HCT116 (cell line): Measurements from ENCODE around the gene BMERB1. TPM values are rescaled to one million over a fixed set of nuclear protein-coding genes. Genes with fewer than 3 reads are reported as not detected.

ENCODE experiments used
- ATAC-seq: fragments of 200-7000 bp; cut with Tn5 transposase; 2 replicates; pipeline ENCODE4 v1.9.1; 2020; ENCODE audit warnings: mild to moderate bottlenecking, moderate library complexity
- BruUV-seq: library from RNA; stranded (reverse); fragments of 400-500 nt; replicated peaks from 2 replicates; lab custom pipeline; 2021; lab: Mats Ljungman, UMichigan
- CTCF ChIA-PET: fragments of 300-600 bp; sonication (Branson Sonifier 250); formaldehyde crosslinking; loops from one replicate; lab custom pipeline; 2021; ENCODE audit warnings: antibody characterized with exemption; lab: Charles Lee
- POLR2A ChIA-PET: fragments of 300-600, 350-600 bp; sonication (Branson Sonifier 250); formaldehyde crosslinking; loops from one replicate; lab custom pipeline; 2021; ENCODE audit warnings: antibody characterized with exemption; lab: Charles Lee
- RAD21 ChIA-PET, 2 experiments: fragments of 300-600 bp; sonication (Branson Sonifier 250); formaldehyde crosslinking; loops; one replicate each; lab custom pipeline; 2023; ENCODE audit warnings: low total read pairs in 2 of 2; ENCODE audit not compliant: uncharacterized antibody in 2 of 2, unreplicated experiment in 2 of 2, low non-redundant PET in 1 of 2; lab: Charles Lee
- DNase-seq: peaks from one replicate; pipeline ENCODE4 v3.0.0-alpha.2; 2010; ENCODE audit warnings: low read depth, low spot score
- H2AFZ ChIP-seq: fragments of 200-600 bp; shearing (Covaris generic), sonication (generic); 2 replicates; pipeline ENCODE4 v1.6.1; 2017; ENCODE audit warnings: low read depth, mixed run types, mixed read lengths, antibody characterized with exemption, low read length; ENCODE audit not compliant: poor library complexity, severe bottlenecking
- H3K27ac ChIP-seq: 2 replicates; pipeline ENCODE4 v1.5.1; 2012; ENCODE audit warnings: low read depth, low read length
- H3K27me3 ChIP-seq: fragments of 200-600 bp; sonication (generic); 2 replicates; pipeline ENCODE4 v1.6.1; 2016; ENCODE audit warnings: mixed run types, low read length, mixed read lengths; ENCODE audit not compliant: insufficient read depth
- H3K36me3 ChIP-seq, 2 experiments: fragments of 200-500 bp in 1 of 2; fragments of 200-600 bp in 1 of 2; sonication (Bioruptor generic) in 1 of 2; sonication (generic) in 1 of 2; 2 replicates each; pipeline versions ENCODE4 v1.5.1 to v1.6.1; 2014 to 2016; ENCODE audit warnings: low read length in 2 of 2, inconsistent platforms in 1 of 2, mixed read lengths in 1 of 2, mixed run types in 1 of 2; ENCODE audit not compliant: insufficient read depth in 2 of 2, control insufficient read depth in 1 of 2
- H3K4me1 ChIP-seq, 2 experiments: fragments of 200-600 bp in 1 of 2; sonication (generic) in 1 of 2; 2 replicates each; pipeline versions ENCODE4 v1.5.1 to v1.6.1; 2012 to 2017; ENCODE audit warnings: low read length in 2 of 2, inconsistent platforms in 1 of 2, mild to moderate bottlenecking in 1 of 2, mixed read lengths in 1 of 2, mixed run types in 1 of 2, moderate library complexity in 1 of 2; ENCODE audit not compliant: insufficient read depth in 2 of 2, control insufficient read depth in 1 of 2
- H3K4me2 ChIP-seq: fragments of 200-600 bp; sonication (generic); 2 replicates; pipeline ENCODE4 v1.6.1; 2017; ENCODE audit warnings: mixed run types, low read length, mixed read lengths
- H3K4me3 ChIP-seq, 2 experiments: fragments of 200-600 bp in 1 of 2; sonication (generic) in 1 of 2; replicated peaks in 1 of 2; 2 replicates each; pipeline ENCODE4 v1.5.1; 2011 to 2016; ENCODE audit warnings: low read length in 2 of 2, control low read depth in 1 of 2, low read depth in 1 of 2, mild to moderate bottlenecking in 1 of 2, mixed read lengths in 1 of 2, mixed run types in 1 of 2
- H3K79me2 ChIP-seq: fragments of 200-600 bp; sonication (generic); 2 replicates; pipeline ENCODE4 v1.6.1; 2017; ENCODE audit warnings: mild to moderate bottlenecking, mixed run types, low read length, moderate library complexity, mixed read lengths; ENCODE audit not compliant: insufficient read depth
- H3K9ac ChIP-seq: fragments of 200-600 bp; sonication (generic); 2 replicates; pipeline ENCODE4 v1.6.1; 2016; ENCODE audit warnings: low read length, mixed read lengths
- H3K9me2 ChIP-seq: fragments of 200-600 bp; sonication (generic), shearing (Covaris generic); 2 replicates; pipeline ENCODE4 v1.6.1; 2017; ENCODE audit warnings: mixed run types, mild to moderate bottlenecking, moderate library complexity; ENCODE audit not compliant: insufficient read depth
- H3K9me3 ChIP-seq, 2 experiments: fragments of 200-500 bp in 1 of 2; fragments of 200-600 bp in 1 of 2; sonication (Bioruptor generic) in 1 of 2; sonication (generic) in 1 of 2; 2 replicates each; pipeline ENCODE4 v1.6.1; 2014 to 2017; ENCODE audit warnings: low read length in 2 of 2, mixed read lengths in 2 of 2, inconsistent platforms in 1 of 2, low read depth in 1 of 2, mild to moderate bottlenecking in 1 of 2, mixed run types in 1 of 2, moderate library complexity in 1 of 2; ENCODE audit not compliant: control insufficient read depth in 1 of 2, insufficient read depth in 1 of 2
- H4K20me1 ChIP-seq: fragments of 200-600 bp; sonication (generic), shearing (Covaris generic); 2 replicates; pipeline ENCODE4 v1.6.1; 2017; ENCODE audit warnings: mixed run types, mild to moderate bottlenecking, moderate library complexity; ENCODE audit not compliant: insufficient read depth
- CBX3 ChIP-seq: IDR thresholded peaks from 2 replicates; pipeline ENCODE4 v1.6.1; 2012; ENCODE audit warnings: low read depth
- CEBPB ChIP-seq: IDR thresholded peaks from 2 replicates; pipeline ENCODE4 v1.6.1; 2012; ENCODE audit warnings: low read depth
- EGR1 ChIP-seq: IDR thresholded peaks from 2 replicates; pipeline ENCODE4 v1.6.1; 2012; ENCODE audit warnings: low read depth
- EZH2phosphoT487 ChIP-seq: fragments of 200-600 bp; IDR thresholded peaks from 2 replicates; pipeline ENCODE4 v1.6.1; 2018; ENCODE audit warnings: antibody characterized with exemption, borderline replicate concordance
- RAD21 ChIP-seq: IDR thresholded peaks from 2 replicates; pipeline ENCODE4 v1.6.1; 2012; ENCODE audit warnings: low read depth, mild to moderate bottlenecking
- intact Hi-C: fragments of 100-400 bp; cut with micrococcal nuclease; formaldehyde crosslinking; loops from 2 replicates; pipeline ENCODE4 v1.10.0; 2022
- total RNA-seq: library from RNA; stranded (reverse); gene quantifications from one replicate; pipeline ENCODE4 v1.2.1, GENCODE V29; 2021; ENCODE audit not compliant: unreplicated experiment
- TF ChIP-seq, protein P1 (sequence below), 3 experiments: fragments of 200-600 bp in 1 of 3; sonication (generic) in 1 of 3; IDR thresholded peaks in 2 of 3; conservative IDR thresholded peaks in 1 of 3; 2 replicates each; pipeline ENCODE4 v1.5.1; 2012 to 2017; ENCODE audit warnings: low read depth in 2 of 3, low read length in 2 of 3, antibody characterized with exemption in 1 of 3, borderline replicate concordance in 1 of 3, control low read depth in 1 of 3, mild to moderate bottlenecking in 1 of 3, mixed read lengths in 1 of 3, mixed run types in 1 of 3, moderate library complexity in 1 of 3; ENCODE audit not compliant: insufficient read depth in 1 of 3
- TF ChIP-seq, protein P2 (sequence below): IDR thresholded peaks from 2 replicates; pipeline ENCODE4 v1.6.1; 2012
- TF ChIP-seq, protein P3 (sequence below): IDR thresholded peaks from 2 replicates; pipeline ENCODE4 v1.6.1; 2011; ENCODE audit warnings: mild to moderate bottlenecking, low read length, moderate library complexity; ENCODE audit not compliant: insufficient replicate concordance; ENCODE audit errors: extremely low read depth

BMERB1 gene
- total RNA-seq, 1 experiment from 2014 or later: 43.6 TPM

DNA sequence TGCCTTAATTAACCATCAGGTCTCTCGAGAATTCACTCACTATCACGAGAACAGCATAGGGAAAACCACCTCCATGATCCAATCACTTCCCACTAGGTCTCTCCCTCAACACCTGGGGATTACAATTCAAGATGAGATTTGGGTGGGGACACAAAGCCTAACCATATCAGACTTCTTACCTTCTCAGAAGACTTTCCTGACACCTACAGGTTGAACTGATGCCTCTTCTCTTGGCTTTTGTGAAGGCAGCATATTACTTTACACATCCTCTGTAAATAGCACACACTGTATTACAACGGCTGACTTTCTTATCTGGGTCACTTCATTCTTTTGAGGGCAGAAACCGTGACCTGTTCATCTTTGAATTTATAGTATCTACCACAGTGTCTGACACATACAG lies 23.6 kb downstream of the BMERB1 start:
- no peak for DNase-seq
- H3K4me3 ChIP-seq: no peak overlapping the region
- no peaks in the 10 kb centered on the region for H3K27me3 ChIP-seq
- H3K79me2 ChIP-seq: no peaks in the 10 kb centered on the region
- no peak overlapping the region for H3K4me2 ChIP-seq
- ATAC-seq: peak; percentile 24; the same call in 1 of the 2 replicates
- no peak overlapping the region for H2AFZ ChIP-seq
- no peaks in the 10 kb centered on the region for H4K20me1 ChIP-seq
- ChIA-PET RAD21 (no interaction called here), CTCF (no interaction called here), POLR2A (no interaction called here)
- TF ChIP-seq EZH2phosphoT487 (no peak), CBX3 (no peak), RAD21 (peak; percentile 50), EGR1 (no peak), CEBPB (no peak)
- TF ChIP-seq, protein P1, sequence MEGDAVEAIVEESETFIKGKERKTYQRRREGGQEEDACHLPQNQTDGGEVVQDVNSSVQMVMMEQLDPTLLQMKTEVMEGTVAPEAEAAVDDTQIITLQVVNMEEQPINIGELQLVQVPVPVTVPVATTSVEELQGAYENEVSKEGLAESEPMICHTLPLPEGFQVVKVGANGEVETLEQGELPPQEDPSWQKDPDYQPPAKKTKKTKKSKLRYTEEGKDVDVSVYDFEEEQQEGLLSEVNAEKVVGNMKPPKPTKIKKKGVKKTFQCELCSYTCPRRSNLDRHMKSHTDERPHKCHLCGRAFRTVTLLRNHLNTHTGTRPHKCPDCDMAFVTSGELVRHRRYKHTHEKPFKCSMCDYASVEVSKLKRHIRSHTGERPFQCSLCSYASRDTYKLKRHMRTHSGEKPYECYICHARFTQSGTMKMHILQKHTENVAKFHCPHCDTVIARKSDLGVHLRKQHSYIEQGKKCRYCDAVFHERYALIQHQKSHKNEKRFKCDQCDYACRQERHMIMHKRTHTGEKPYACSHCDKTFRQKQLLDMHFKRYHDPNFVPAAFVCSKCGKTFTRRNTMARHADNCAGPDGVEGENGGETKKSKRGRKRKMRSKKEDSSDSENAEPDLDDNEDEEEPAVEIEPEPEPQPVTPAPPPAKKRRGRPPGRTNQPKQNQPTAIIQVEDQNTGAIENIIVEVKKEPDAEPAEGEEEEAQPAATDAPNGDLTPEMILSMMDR (IDR thresholded peaks at IDR 0.05 in 2 of 3, conservative IDR thresholded peaks at IDR 0.05 in 1 of 3; ENCODE audit: borderline replicate concordance in 1 of 3, insufficient read depth in 1 of 3, low read depth in 2 of 3, low read length in 2 of 3): peak in 2 of 3 experiments; percentile 12 to 14; a peak in 1 of 6 replicates
- TF ChIP-seq, protein P2, sequence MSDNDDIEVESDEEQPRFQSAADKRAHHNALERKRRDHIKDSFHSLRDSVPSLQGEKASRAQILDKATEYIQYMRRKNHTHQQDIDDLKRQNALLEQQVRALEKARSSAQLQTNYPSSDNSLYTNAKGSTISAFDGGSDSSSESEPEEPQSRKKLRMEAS: no peak
- TF ChIP-seq, protein P3, sequence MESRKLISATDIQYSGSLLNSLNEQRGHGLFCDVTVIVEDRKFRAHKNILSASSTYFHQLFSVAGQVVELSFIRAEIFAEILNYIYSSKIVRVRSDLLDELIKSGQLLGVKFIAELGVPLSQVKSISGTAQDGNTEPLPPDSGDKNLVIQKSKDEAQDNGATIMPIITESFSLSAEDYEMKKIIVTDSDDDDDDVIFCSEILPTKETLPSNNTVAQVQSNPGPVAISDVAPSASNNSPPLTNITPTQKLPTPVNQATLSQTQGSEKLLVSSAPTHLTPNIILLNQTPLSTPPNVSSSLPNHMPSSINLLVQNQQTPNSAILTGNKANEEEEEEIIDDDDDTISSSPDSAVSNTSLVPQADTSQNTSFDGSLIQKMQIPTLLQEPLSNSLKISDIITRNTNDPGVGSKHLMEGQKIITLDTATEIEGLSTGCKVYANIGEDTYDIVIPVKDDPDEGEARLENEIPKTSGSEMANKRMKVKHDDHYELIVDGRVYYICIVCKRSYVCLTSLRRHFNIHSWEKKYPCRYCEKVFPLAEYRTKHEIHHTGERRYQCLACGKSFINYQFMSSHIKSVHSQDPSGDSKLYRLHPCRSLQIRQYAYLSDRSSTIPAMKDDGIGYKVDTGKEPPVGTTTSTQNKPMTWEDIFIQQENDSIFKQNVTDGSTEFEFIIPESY: no peak
- no TSS peak for BruUV-seq
- H3K9me3 ChIP-seq: no peaks in the 10 kb centered on the region
- no peaks in the 10 kb centered on the region for H3K36me3 ChIP-seq
- intact Hi-C loops: no loop called here
- no peaks in the 10 kb centered on the region for H3K9me2 ChIP-seq
- peaks cover 5 to 37% of the 10 kb centered on the region in 2 experiments for H3K4me1 ChIP-seq
- H3K27ac ChIP-seq: no peak overlapping the region
- no peak overlapping the region for H3K9ac ChIP-seq
